Measurements from ENCODE around the gene PSME2. TPM values are rescaled to one million over a fixed set of nuclear protein-coding genes. Genes with fewer than 3 reads are reported as not detected.

Gene PSME2
- total RNA-seq, 2 experiments from 2014 or later, result 81.7 to 83.2 TPM

DNA sequence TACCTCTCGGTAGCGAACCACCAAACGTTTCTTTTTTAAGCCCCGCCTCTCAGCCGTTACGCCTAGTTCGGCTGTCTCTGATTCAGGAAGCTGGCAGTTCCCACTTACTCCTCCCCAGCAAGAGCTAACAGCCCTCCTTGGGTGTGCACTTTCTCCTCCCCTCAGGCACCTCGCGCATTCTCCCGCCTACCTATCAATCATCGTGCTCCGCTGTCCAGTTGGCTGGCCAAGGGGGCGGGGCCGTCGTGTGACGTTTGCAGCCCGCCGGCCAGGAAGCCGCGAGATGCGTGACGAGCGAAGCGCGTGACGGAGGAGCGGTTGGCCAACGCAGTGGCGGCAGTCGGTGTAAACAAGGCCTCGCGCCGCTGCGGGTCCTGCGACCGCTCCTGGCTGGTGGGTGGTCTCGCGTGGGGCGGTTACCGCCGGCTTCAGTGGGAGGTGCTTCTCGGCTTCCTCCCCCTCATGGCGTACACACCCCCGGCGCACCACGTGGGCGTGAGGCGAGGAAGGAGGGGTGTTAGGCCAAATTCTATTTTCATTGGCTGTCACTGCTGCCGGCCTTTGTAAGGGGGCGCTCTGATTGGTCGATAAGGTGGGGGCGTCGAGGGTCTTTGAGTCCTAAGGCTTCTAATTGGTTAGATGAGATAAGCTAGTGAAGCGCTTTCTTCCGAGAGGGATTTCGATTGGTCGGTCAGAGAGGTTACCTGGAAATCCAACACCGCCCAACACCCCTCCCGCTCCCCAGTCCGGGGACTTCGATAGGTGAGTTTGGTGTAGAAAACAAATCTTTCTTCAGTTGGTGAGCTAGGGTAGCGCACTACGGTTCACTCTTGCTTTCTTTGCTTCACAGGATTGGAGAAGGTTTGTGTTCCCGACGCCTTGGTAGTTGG lies 31.6 kb downstream of the PSME2 start, which contains the start of the genes DCAF11 and NRL:
Gene DCAF11 (plus strand): TSS at position 246 of the 890 bp plus-strand sequence. CDS start 818 bp downstream, outside the sequence.
Gene NRL (minus strand): TSS at position 418 of the 890 bp plus-strand sequence. CDS start 32,101 bp downstream, outside the sequence.
- Mint-ChIP-seq H3K9me3 (no peaks in the 10 kb centered on the region), H3K27me3 (no peaks in the 10 kb centered on the region), H3K27ac (peak within 1 kb of the TSS; percentile 98), H3K36me3 (ENCODE audit: low read depth) (peaks cover 65% of the 10 kb centered on the region), H3K4me3 (peak within 1 kb of the TSS; percentile 98), H3K4me1 (ENCODE audit: low read depth) (peaks cover 35% of the 10 kb centered on the region)
- H3K36me3 ChIP-seq (ENCODE audit: insufficient read depth, low read length), result peaks cover 31% of the 10 kb centered on the region
- H3K27ac ChIP-seq (ENCODE audit: low read depth in 1 of 2, low read length in 2 of 2), result peak within 1 kb of the TSS; percentile 98 to 99
- ATAC-seq (ENCODE audit: poor library complexity) (peak; percentile 81), DNase-seq (peak; percentile 95 to 100 (median 98))
- CTCF ChIA-PET, result interaction anchor here (1.2 to 2.8 kb wide), 7 partner anchors 21 to 219 kb away, joined by 3 to 23 read pairs (median 6); partner anchors contain the start of genes EMC9, IRF9, PSME1 and RNF31
- no peaks in the 10 kb centered on the region for H3K9me3 ChIP-seq (ENCODE audit: control insufficient read depth in 1 of 2, insufficient read depth in 1 of 2, low read length in 2 of 2)
- H3K27me3 ChIP-seq (ENCODE audit: control insufficient read depth in 1 of 2, insufficient read depth in 2 of 2, low read length in 2 of 2), result no peaks in the 10 kb centered on the region
- peaks cover 42% of the 10 kb centered on the region for H3K4me1 ChIP-seq (ENCODE audit: insufficient read depth, low read length)
- TF ChIP-seq, protein P1, sequence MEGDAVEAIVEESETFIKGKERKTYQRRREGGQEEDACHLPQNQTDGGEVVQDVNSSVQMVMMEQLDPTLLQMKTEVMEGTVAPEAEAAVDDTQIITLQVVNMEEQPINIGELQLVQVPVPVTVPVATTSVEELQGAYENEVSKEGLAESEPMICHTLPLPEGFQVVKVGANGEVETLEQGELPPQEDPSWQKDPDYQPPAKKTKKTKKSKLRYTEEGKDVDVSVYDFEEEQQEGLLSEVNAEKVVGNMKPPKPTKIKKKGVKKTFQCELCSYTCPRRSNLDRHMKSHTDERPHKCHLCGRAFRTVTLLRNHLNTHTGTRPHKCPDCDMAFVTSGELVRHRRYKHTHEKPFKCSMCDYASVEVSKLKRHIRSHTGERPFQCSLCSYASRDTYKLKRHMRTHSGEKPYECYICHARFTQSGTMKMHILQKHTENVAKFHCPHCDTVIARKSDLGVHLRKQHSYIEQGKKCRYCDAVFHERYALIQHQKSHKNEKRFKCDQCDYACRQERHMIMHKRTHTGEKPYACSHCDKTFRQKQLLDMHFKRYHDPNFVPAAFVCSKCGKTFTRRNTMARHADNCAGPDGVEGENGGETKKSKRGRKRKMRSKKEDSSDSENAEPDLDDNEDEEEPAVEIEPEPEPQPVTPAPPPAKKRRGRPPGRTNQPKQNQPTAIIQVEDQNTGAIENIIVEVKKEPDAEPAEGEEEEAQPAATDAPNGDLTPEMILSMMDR (IDR thresholded peaks at IDR 0.05), result no peak
- peak within 1 kb of the TSS; percentile 77 for H3K4me3 ChIP-seq (ENCODE audit: low read length)
- POLR2A ChIA-PET, result interaction anchor here (0.6 to 7.0 kb wide), 47 partner anchors 10 to 1348 kb away, joined by 3 to 296 read pairs (median 9); partner anchors contain the start of genes ACIN1, C14orf119, CARMIL3 and CBLN3
- intact Hi-C loops (cut with DNase I, micrococcal nuclease), result loop anchor here (1.0 to 10.0 kb wide), 12 partner anchors 20 to 647 kb away; partner anchors contain the start of genes IRF9 (in 2 of the 2), AP1G2 (in 1 of the 2), DHRS1 (in 1 of the 2) and EMC9 (in 1 of the 2)

DNA sequence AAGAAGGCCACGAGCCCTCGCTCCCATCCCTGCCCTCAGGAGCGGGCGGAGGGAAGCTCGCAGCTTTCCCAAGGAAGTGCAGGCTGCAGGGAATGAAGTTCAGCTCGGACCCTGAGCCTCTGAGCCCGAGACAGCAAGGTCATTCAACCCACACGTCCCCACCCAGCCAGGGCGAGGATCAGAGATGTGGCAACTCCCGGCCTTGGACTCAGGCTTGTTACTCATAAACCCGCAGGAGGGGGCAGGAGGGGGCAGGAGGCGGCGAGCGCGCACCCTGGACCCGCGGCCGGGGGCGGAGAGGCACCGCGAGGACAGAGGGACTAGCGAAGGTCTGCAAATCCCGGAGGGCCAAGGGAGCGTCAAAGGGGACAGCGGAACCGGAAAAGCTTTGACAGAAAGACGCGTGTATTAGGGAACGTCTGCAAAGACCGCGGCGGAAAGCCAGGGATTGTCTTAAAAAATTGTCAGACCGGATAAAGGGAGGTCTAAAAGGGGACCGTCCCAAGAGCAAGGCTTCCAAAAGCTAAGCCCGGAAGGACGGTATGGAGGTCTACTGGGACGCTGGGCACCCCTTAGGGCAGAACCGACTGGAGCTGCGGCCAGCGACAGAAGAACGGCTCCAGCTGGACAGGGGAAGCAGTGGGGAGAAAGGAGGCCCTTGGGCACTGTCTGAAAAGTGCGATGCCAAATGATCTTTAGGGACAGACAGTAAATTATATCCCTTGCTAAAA lies 32.4 kb downstream of the PSME2 start:
- CTCF ChIA-PET, result interaction anchor here (1.7 to 2.8 kb wide), 4 partner anchors 23 to 47 kb away, joined by 4 to 23 read pairs (median 10); partner anchors contain the start of genes EMC9 and IRF9
- Mint-ChIP-seq H3K27ac (peak overlapping the region; percentile 98), H3K9me3 (no peaks in the 10 kb centered on the region), H3K27me3 (no peaks in the 10 kb centered on the region), H3K4me1 (ENCODE audit: low read depth) (peaks cover 34% of the 10 kb centered on the region), H3K4me3 (peak overlapping the region; percentile 98), H3K36me3 (ENCODE audit: low read depth) (peaks cover 57% of the 10 kb centered on the region)
- no peaks in the 10 kb centered on the region for H3K9me3 ChIP-seq (ENCODE audit: control insufficient read depth in 1 of 2, insufficient read depth in 1 of 2, low read length in 2 of 2)
- POLR2A ChIA-PET, result interaction anchor here (0.6 to 7.0 kb wide), 45 partner anchors 9 to 1347 kb away, joined by 3 to 296 read pairs (median 9); partner anchors contain the start of genes ACIN1, C14orf119, CARMIL3 and CBLN3
- peak overlapping the region; percentile 77 for H3K4me3 ChIP-seq (ENCODE audit: low read length)
- ATAC-seq (ENCODE audit: poor library complexity) (peak; percentile 21), DNase-seq (peak in 13 of 14 experiments; percentile 63 to 91 (median 75))
- peaks cover 23% of the 10 kb centered on the region for H3K36me3 ChIP-seq (ENCODE audit: insufficient read depth, low read length)
- peak overlapping the region; percentile 98 to 99 for H3K27ac ChIP-seq (ENCODE audit: low read depth in 1 of 2, low read length in 2 of 2)
- intact Hi-C loops (cut with DNase I, micrococcal nuclease), result loop anchor here (1.0 to 10.0 kb wide), 7 partner anchors 47 to 647 kb away; partner anchors contain the start of genes IRF9 (in 2 of the 2), AP1G2 (in 1 of the 2), DHRS1 (in 1 of the 2) and IPO4 (in 1 of the 2)
- H3K27me3 ChIP-seq (ENCODE audit: control insufficient read depth in 1 of 2, insufficient read depth in 2 of 2, low read length in 2 of 2), result no peaks in the 10 kb centered on the region
- TF ChIP-seq, protein P1 (IDR thresholded peaks at IDR 0.05), result no peak
- H3K4me1 ChIP-seq (ENCODE audit: insufficient read depth, low read length), result peaks cover 47% of the 10 kb centered on the region

Data from CD4-positive, alpha-beta T cell (primary cell).